ENCODE measurements around the gene RHBDF2. TPM values are rescaled to one million over a fixed set of nuclear protein-coding genes. Genes with fewer than 3 reads are reported as not detected.

Gene RHBDF2
- total and polyA plus RNA-seq, 12 donors, result 6.5 to 33.1 (median 9.8) TPM

- Histone ChIP-seq H3K4me3 (peak overlapping the region in 6 of 10 donors; percentile 2 to 37 (median 22)), H3K4me1 (peaks cover 9 to 87% (median 44%) of the 10 kb centered on the region in 9 donors), H3K9me3 (no peaks in the 10 kb centered on the region), H3K27ac (peak overlapping the region; percentile 53 to 96 (median 76)), H3K27me3 (no peaks in the 10 kb centered on the region), H3K36me3 (peaks cover 0 to 6% (median 0%) of the 10 kb centered on the region in 9 donors)
- intact Hi-C loops (cut with DNase I), result no loop called here
- 73 to 79% methylated on average over 11 of the region's 11 CpGs for WGBS, 2 donors
- no peak for TF ChIP-seq CTCF (IDR thresholded peaks at IDR 0.05)
- DNase-seq (peak in 1 of 2 donors; percentile 28), ATAC-seq (peak in 6 of 8 donors; percentile 11 to 36 (median 20))
Observed at GRCh38 chr17:76492123-76492988, 8.9 kb downstream of the RHBDF2 start.

GRCh38 chr17:76491271-76492122, 9.7 kb downstream of the RHBDF2 start:
- ATAC-seq, result peak in 6 of 8 donors; percentile 10 to 43 (median 22)
- Histone ChIP-seq H3K36me3 (peaks cover 0 to 10% (median 0%) of the 10 kb centered on the region in 9 donors), H3K27ac (peak overlapping the region; percentile 53 to 96 (median 76)), H3K9me3 (no peaks in the 10 kb centered on the region), H3K27me3 (no peaks in the 10 kb centered on the region), H3K4me3 (peak overlapping the region in 1 of 10 donors; percentile 37), H3K4me1 (peaks cover 7 to 79% (median 40%) of the 10 kb centered on the region in 9 donors)
- no peak for TF ChIP-seq CTCF (IDR thresholded peaks at IDR 0.05)
- intact Hi-C loops (cut with DNase I), result no loop called here
- WGBS, 2 donors, result 78 to 83% methylated on average over 17 of the region's 17 CpGs
- peak in 1 of 2 donors; percentile 32 for DNase-seq

GRCh38 chr17:76490112-76490710, 11.0 kb downstream of the RHBDF2 start:
- no peak for TF ChIP-seq CTCF (IDR thresholded peaks at IDR 0.05)
- Histone ChIP-seq H3K27me3 (no peaks in the 10 kb centered on the region), H3K4me1 (peaks cover 7 to 80% (median 35%) of the 10 kb centered on the region in 9 donors), H3K36me3 (peaks cover 0 to 10% (median 0%) of the 10 kb centered on the region in 9 donors), H3K27ac (peak overlapping the region in 2 of 10 donors; percentile 81 to 96), H3K9me3 (no peaks in the 10 kb centered on the region), H3K4me3 (no peak overlapping the region)
- 79 to 82% methylated on average over 10 of the region's 10 CpGs for WGBS, 2 donors
- intact Hi-C loops (cut with DNase I), result no loop called here
- ATAC-seq (no peak), DNase-seq (peak in 1 of 2 donors; percentile 8)
